Tibial nerve (tissue), 4 donors: ENCODE measurements around the gene PKP2. TPM values are rescaled to one million over a fixed set of nuclear protein-coding genes. Genes with fewer than 3 reads are reported as not detected.

Experiments used
- DNase-seq, 2 donors: peaks; one replicate each; pipeline ENCODE4 v3.0.0-alpha.2; 2019; ENCODE audit warnings: low spot score in 2 of 2
- H3K27ac ChIP-seq, 4 donors: fragments of 200-600 bp; sonication (generic) in 3 of 4; one replicate each; pipeline ENCODE4 v1.5.1; 2017 to 2019; ENCODE audit warnings: mild to moderate bottlenecking in 1 of 4
- H3K27me3 ChIP-seq, 2 donors: fragments of 200-600 bp; sonication (generic) in 1 of 2; one replicate each; pipeline versions ENCODE4 v1.5.1 to v1.6.0; 2017 to 2019
- H3K36me3 ChIP-seq, 3 donors: fragments of 200-600 bp; sonication (generic); one replicate each; pipeline ENCODE4 v1.5.1; 2018 to 2019
- H3K4me1 ChIP-seq, 4 donors: fragments of 200-600 bp; sonication (generic) in 3 of 4; one replicate each; pipeline ENCODE4 v1.5.1; 2017 to 2019
- H3K4me3 ChIP-seq, 4 donors: fragments of 200-600 bp; sonication (generic) in 3 of 4; one replicate each; pipeline ENCODE4 v1.5.1; 2017 to 2019; ENCODE audit warnings: mild to moderate bottlenecking in 1 of 4, moderate library complexity in 1 of 4
- H3K9me3 ChIP-seq, 4 donors: fragments of 200-600 bp; sonication (generic) in 3 of 4; one replicate each; pipeline ENCODE4 v1.5.1; 2017 to 2019
- EP300 ChIP-seq, 2 donors: sonication (generic); formaldehyde crosslinking; IDR thresholded peaks; one replicate each; pipeline ENCODE4 v1.6.1; 2017; ENCODE audit warnings: antibody characterized with exemption in 2 of 2, mild to moderate bottlenecking in 1 of 2
- POLR2A ChIP-seq, 2 donors: fragments of 450-650 bp; IDR thresholded peaks; one replicate each; pipeline ENCODE4 v1.6.1; 2017; ENCODE audit warnings: antibody characterized with exemption in 2 of 2, mild to moderate bottlenecking in 2 of 2, moderate library complexity in 2 of 2
- WGBS, 2 donors: methylation state at CpG; one replicate each; pipeline ENCODE4 v1.1.5; 2018; 5-methylcytosine and 5-hydroxymethylcytosine counted together
- total RNA-seq, 4 donors: library from RNA; depleted of rRNA; stranded (reverse); fragments of >200 nt; gene quantifications; one replicate each; pipeline ENCODE4 v1.1.0, GENCODE V29; 2016
- TF ChIP-seq, protein P1 (sequence below), 5 experiments: fragments of 200-600 bp in 3 of 5; fragments of 450-650 bp in 2 of 5; sonication (generic) in 3 of 5; IDR thresholded peaks; one replicate each; pipeline ENCODE4 v1.5.1; 2016 to 2019; ENCODE audit warnings: antibody characterized with exemption in 5 of 5, mild to moderate bottlenecking in 3 of 5, moderate library complexity in 2 of 5

The PKP2 gene
- total RNA-seq, 4 donors from 2014 or later: 35.0 to 45.0 (median 42.5) TPM

DNA sequence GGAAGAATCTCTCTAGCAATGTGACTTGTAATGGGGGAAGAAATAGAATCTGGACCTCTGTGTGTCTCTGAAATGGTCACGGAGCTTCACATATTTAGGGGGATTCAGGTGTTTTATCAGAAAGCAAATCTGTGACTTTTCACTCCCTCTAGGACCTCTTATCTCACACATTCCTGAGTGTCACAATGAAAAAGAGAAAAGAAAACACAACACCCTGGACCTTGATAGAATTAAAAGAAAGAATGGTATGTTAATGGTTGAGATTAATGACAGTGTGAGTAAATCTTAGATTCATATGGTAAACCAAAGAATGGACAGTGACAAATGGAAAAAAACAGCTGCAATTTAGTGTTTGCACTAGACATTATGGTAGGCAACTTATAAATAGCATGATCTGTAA, 68.5 kb downstream of the PKP2 start:
- Histone ChIP-seq H3K4me3 (no peak overlapping the region), H3K36me3 (peaks cover 0 to 20% (median 0%) of the 10 kb centered on the region in 3 donors), H3K9me3 (no peaks in the 10 kb centered on the region), H3K27me3 (no peaks in the 10 kb centered on the region), H3K27ac (no peak overlapping the region), H3K4me1 (no peaks in the 10 kb centered on the region)
- TF ChIP-seq, protein P1, sequence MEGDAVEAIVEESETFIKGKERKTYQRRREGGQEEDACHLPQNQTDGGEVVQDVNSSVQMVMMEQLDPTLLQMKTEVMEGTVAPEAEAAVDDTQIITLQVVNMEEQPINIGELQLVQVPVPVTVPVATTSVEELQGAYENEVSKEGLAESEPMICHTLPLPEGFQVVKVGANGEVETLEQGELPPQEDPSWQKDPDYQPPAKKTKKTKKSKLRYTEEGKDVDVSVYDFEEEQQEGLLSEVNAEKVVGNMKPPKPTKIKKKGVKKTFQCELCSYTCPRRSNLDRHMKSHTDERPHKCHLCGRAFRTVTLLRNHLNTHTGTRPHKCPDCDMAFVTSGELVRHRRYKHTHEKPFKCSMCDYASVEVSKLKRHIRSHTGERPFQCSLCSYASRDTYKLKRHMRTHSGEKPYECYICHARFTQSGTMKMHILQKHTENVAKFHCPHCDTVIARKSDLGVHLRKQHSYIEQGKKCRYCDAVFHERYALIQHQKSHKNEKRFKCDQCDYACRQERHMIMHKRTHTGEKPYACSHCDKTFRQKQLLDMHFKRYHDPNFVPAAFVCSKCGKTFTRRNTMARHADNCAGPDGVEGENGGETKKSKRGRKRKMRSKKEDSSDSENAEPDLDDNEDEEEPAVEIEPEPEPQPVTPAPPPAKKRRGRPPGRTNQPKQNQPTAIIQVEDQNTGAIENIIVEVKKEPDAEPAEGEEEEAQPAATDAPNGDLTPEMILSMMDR (IDR thresholded peaks at IDR 0.05): no peak
- TF ChIP-seq EP300 (IDR thresholded peaks at IDR 0.05) (no peak), POLR2A (IDR thresholded peaks at IDR 0.05) (no peak)
- no peak for DNase-seq
- WGBS, 2 donors: 86 to 91% methylated on average over 1 of the region's 1 CpG

DNA sequence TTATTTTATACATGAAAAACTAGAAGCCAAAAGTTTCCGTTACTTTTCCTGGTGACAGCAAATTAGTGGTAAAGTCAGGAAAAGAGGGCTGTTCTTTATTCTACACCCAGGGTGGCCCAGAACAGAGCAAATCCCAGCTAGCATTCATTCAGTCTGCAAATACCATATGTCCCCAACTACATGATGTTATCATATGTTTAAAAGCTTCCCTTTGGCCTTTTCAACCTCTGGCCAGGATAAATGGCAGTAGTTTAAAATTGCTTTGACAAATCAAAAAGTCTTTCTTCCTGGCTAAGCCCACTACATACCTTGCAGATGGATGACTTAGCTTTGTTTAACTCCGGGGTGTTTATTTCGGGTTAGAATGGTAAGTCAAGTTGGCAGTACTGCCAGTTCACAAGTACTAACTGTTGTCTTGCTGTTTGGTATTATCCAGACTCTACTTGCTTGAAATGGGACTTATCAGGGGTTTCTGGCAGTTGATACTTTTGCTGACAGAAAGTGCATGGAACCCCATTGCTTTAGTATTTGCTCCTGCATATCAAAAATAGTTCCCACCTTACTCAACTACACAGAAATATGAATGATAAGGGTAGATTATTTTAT, 69.7 kb downstream of the PKP2 start:
- Histone ChIP-seq H3K9me3 (no peaks in the 10 kb centered on the region), H3K4me3 (no peak overlapping the region), H3K27me3 (no peaks in the 10 kb centered on the region), H3K36me3 (peaks cover 0 to 29% (median 0%) of the 10 kb centered on the region in 3 donors), H3K4me1 (no peaks in the 10 kb centered on the region), H3K27ac (no peak overlapping the region)
- 68 to 74% methylated on average over 3 of the region's 3 CpGs for WGBS, 2 donors
- no peak for DNase-seq
- no peak for TF ChIP-seq POLR2A (IDR thresholded peaks at IDR 0.05)

DNA sequence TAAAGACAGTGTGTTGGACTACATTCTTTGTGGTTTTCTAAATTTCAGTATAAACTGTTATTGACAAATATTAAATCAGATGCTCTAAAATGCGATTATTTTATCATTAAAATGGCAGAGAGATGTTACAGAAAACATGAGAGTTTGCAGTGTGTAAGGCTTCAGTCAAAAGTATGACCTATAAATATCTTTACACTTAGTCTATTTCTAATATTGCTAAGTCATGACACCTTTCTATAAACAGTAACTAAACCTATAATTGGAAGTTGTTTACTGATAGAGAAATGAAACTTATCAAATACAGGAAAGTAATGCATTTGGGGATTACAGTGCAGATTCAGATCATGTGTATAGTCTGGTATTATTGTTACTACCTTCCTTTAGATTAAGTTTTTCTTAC, 72.0 kb downstream of the PKP2 start:
- Histone ChIP-seq H3K4me3 (no peak overlapping the region), H3K36me3 (peaks cover 0 to 34% (median 0%) of the 10 kb centered on the region in 3 donors), H3K9me3 (no peaks in the 10 kb centered on the region), H3K27ac (no peak overlapping the region), H3K4me1 (no peaks in the 10 kb centered on the region), H3K27me3 (no peaks in the 10 kb centered on the region)
- TF ChIP-seq, protein P1 (IDR thresholded peaks at IDR 0.05): no peak
- TF ChIP-seq EP300 (IDR thresholded peaks at IDR 0.05) (no peak), POLR2A (IDR thresholded peaks at IDR 0.05) (no peak)
- DNase-seq: no peak
- WGBS, 2 donors: 98 to 100% methylated on average over 1 of the region's 1 CpG

DNA sequence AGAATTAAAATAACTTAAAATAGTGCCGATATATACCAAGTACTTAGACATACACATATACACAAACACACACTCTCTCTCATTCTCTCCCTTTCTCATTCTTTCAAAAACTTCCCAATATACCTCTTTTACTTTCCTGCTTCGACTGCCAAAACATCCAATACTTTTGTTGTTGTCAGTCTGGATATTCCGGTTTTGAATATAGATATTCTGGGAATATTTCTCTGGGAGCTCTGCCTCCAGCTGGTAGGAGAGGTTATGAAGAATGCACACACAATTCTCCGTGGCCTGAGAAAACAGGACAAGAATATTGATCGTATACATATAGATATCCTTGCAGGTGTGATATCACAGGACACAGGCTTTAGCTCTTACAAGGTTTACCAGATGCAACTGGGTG, 74.2 kb downstream of the PKP2 start:
- WGBS, 2 donors: 88 to 93% methylated on average over 5 of the region's 5 CpGs
- no peak overlapping the region for H3K4me3 ChIP-seq
- DNase-seq: no peak
- no peaks in the 10 kb centered on the region for H3K27me3 ChIP-seq
- H3K36me3 ChIP-seq: peaks cover 0 to 37% (median 0%) of the 10 kb centered on the region in 3 donors
- no peaks in the 10 kb centered on the region for H3K9me3 ChIP-seq
- TF ChIP-seq, protein P1 (IDR thresholded peaks at IDR 0.05): no peak
- H3K4me1 ChIP-seq: no peaks in the 10 kb centered on the region
- no peak overlapping the region for H3K27ac ChIP-seq

DNA sequence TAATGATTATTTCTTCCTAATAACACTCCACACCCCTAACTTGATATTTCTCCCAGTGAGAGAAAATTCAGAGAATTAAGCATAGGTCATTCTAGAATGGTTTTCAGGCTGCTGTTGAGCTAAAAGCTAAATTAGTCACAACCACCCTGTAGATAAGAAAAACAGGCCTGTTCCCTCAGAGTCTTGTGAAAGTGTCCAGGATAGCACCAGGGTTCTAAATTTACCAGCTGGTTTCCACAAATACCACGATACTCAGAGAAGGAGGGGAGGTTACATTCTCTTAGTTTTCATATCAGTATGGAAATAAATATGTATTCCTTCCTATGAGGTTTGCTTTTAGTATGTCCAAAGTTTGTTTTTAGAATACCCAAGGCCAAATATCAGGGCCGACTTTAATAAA, 74.9 kb downstream of the PKP2 start:
- Histone ChIP-seq H3K4me1 (no peaks in the 10 kb centered on the region), H3K27ac (no peak overlapping the region), H3K4me3 (no peak overlapping the region), H3K9me3 (no peaks in the 10 kb centered on the region), H3K27me3 (no peaks in the 10 kb centered on the region), H3K36me3 (peaks cover 0 to 41% (median 0%) of the 10 kb centered on the region in 3 donors)
- no peak for TF ChIP-seq POLR2A (IDR thresholded peaks at IDR 0.05)
- TF ChIP-seq, protein P1 (IDR thresholded peaks at IDR 0.05): no peak
- TF ChIP-seq EP300 (IDR thresholded peaks at IDR 0.05): no peak
- 56 to 65% methylated on average over 2 of the region's 2 CpGs for WGBS, 2 donors
- no peak for DNase-seq

DNA sequence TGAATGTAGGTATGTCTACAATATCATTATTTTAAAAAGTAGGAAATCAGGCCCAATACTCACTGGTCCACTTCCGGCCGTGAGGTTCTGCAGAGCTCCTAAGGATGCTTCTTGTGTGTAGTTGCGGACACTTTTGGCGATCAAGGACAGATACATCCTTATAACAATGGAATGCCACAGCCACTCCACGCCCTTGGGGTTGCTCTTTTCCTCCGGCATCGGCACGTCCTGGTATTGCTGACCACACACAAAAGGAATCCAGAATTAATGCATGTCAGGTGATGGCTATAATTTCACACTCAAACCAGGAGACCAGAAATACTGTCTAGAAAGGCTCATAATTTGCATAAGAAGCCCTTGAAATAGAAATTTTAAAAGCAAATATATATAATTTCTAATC, 75.3 kb downstream of the PKP2 start:
- H3K4me1 ChIP-seq: no peaks in the 10 kb centered on the region
- no peak for DNase-seq
- WGBS, 2 donors: 69 to 79% methylated on average over 8 of the region's 8 CpGs

More for the DNA sequence above, 75.3 kb downstream of the PKP2 start:
- H3K27ac ChIP-seq: no peak overlapping the region
- peaks cover 0 to 45% (median 0%) of the 10 kb centered on the region in 3 donors for H3K36me3 ChIP-seq
- H3K27me3 ChIP-seq: no peaks in the 10 kb centered on the region
- no peak overlapping the region for H3K4me3 ChIP-seq
- H3K9me3 ChIP-seq: no peaks in the 10 kb centered on the region
- TF ChIP-seq EP300 (IDR thresholded peaks at IDR 0.05): no peak
- TF ChIP-seq, protein P1 (IDR thresholded peaks at IDR 0.05): no peak
- no peak for TF ChIP-seq POLR2A (IDR thresholded peaks at IDR 0.05)
